ENCODE measurements around the gene CNOT3. TPM values are rescaled to one million over a fixed set of nuclear protein-coding genes. Genes with fewer than 3 reads are reported as not detected.

The CNOT3 gene
- total and polyA plus RNA-seq, 2 experiments from 2014 or later, result 39.7 to 47.0 TPM

- H3K4me3 ChIP-seq, result no peak overlapping the region
- H3F3A ChIP-seq (replicated peaks; ENCODE audit: low read depth), result 0 out of 2 replicates have a peak, but pooled peaks cover 2% of the 10 kb centered on the region
- no peak for TF ChIP-seq ZNF462 (CRISPR knock-in tag; IDR thresholded peaks at IDR 0.05)
- Mint-ChIP-seq H3K36me3 (ENCODE audit: low read depth) (peaks cover 66% of the 10 kb centered on the region), H3K4me1 (no peaks in the 10 kb centered on the region; the same call in 2 of the 3 replicates), H3K9me3 (no peaks in the 10 kb centered on the region; the same call in 2 of the 3 replicates), H3K27me3 (ENCODE audit: insufficient read depth, low read depth, poor library complexity) (peaks cover 11% of the 10 kb centered on the region), H3K27ac (no peak overlapping the region), H3K4me3 (no peak overlapping the region)
- H2AFZ ChIP-seq, result no peak overlapping the region
- no peak for ATAC-seq
- H3K4me1 ChIP-seq (ENCODE audit: insufficient read depth), result peaks cover 6% of the 10 kb centered on the region; the same call in 1 of the 2 replicates
- H3K4me2 ChIP-seq, result no peak overlapping the region
- H3K27ac ChIP-seq (ENCODE audit: low read depth), result no peak overlapping the region
- no peak for DNase-seq (ENCODE audit: low spot score)
- H3K79me2 ChIP-seq (replicated peaks; ENCODE audit: insufficient read depth), result peaks cover 14% of the 10 kb centered on the region
- no peaks in the 10 kb centered on the region; the same call in 1 of the 2 replicates for H4K20me1 ChIP-seq (replicated peaks; ENCODE audit: insufficient read depth)
- no peaks in the 10 kb centered on the region for H3K9me2 ChIP-seq (ENCODE audit: insufficient read depth)
- H3K36me3 ChIP-seq (ENCODE audit: insufficient read depth), result 0 out of 2 replicates have a peak, but pooled peaks cover 7% of the 10 kb centered on the region
- no peaks in the 10 kb centered on the region for H3K27me3 ChIP-seq (ENCODE audit: insufficient read depth)
Observed at GRCh38 chr19:54121259-54121658, 16.3 kb upstream of the CNOT3 start.

- H3K27me3 Mint-ChIP-seq (ENCODE audit: insufficient read depth, low read depth, poor library complexity), result peaks cover 14% of the 10 kb centered on the region
- DNase-seq (ENCODE audit: low spot score), result no peak
- no peaks in the 10 kb centered on the region for H3K79me2 ChIP-seq (replicated peaks; ENCODE audit: insufficient read depth)
- no peak overlapping the region for H3K4me2 ChIP-seq
- ATAC-seq, result no peak
- peaks cover 10% of the 10 kb centered on the region; the same call in 1 of the 2 replicates for H3K36me3 ChIP-seq (ENCODE audit: insufficient read depth)
- no peak overlapping the region for H3K27ac Mint-ChIP-seq
- H2AFZ ChIP-seq, result no peak overlapping the region
- H4K20me1 ChIP-seq (replicated peaks; ENCODE audit: insufficient read depth), result no peaks in the 10 kb centered on the region; the same call in 1 of the 2 replicates
- H3K27me3 ChIP-seq (ENCODE audit: insufficient read depth), result no peaks in the 10 kb centered on the region
- H3K36me3 Mint-ChIP-seq (ENCODE audit: low read depth), result peaks cover 68% of the 10 kb centered on the region
- no peaks in the 10 kb centered on the region for H3K9me3 Mint-ChIP-seq
- H3K4me1 ChIP-seq (ENCODE audit: insufficient read depth), result no peaks in the 10 kb centered on the region
- no peak overlapping the region for H3K27ac ChIP-seq (ENCODE audit: low read depth)
- no peak overlapping the region for H3K4me3 Mint-ChIP-seq
- H3F3A ChIP-seq (replicated peaks; ENCODE audit: low read depth), result 0 out of 2 replicates have a peak, but pooled peaks cover 2% of the 10 kb centered on the region
- H3K4me3 ChIP-seq, result no peak overlapping the region
- no peaks in the 10 kb centered on the region for H3K9me2 ChIP-seq (ENCODE audit: insufficient read depth)
- H3K4me1 Mint-ChIP-seq, result no peaks in the 10 kb centered on the region
- TF ChIP-seq POLR2AphosphoS5 (IDR thresholded peaks at IDR 0.05; ENCODE audit: low read depth), result no peak
- TF ChIP-seq CTCF (conservative IDR thresholded peaks at IDR 0.05; ENCODE audit: low read depth in 2 of 2), result no peak
- no peak for TF ChIP-seq JUNB (IDR thresholded peaks at IDR 0.05; ENCODE audit: unreplicated experiment)
Observed at GRCh38 chr19:54123682-54124081, 13.9 kb upstream of the CNOT3 start.
